ENCODE measurements around the gene DLGAP1. TPM values are rescaled to one million over a fixed set of nuclear protein-coding genes. Genes with fewer than 3 reads are reported as not detected.

Gene DLGAP1
- total RNA-seq, 2 experiments from 2014 or later = 0.31 to 0.36 TPM

- Mint-ChIP-seq H3K27me3 (peaks cover 15% of the 10 kb centered on the region), H3K4me3 (no peak overlapping the region)
- CTCF ChIA-PET = no interaction called here
Observed at GRCh38 chr18:3815991-3816390, 639.1 kb downstream of the DLGAP1 start.

DNA sequence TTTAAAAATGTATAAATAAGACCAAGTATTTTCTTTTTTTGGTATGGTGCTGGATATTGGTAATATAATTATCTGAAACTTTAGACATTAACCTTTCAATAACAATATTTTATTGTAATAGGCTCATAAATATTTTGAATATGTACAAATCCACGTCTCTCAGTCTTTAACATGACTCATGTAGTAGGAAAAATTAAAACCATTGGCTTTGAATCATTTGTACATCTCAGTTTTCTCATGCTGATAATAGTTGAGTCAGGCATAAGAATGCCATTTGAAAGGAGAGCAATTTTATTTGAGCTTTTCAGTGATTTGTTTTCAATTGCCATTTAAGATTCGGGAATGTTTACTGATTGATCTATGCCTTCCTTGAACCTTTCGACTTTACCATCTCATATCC, 640.3 kb downstream of the DLGAP1 start:
- ChIA-PET POLR2A (no interaction called here), CTCF (no interaction called here)
- Mint-ChIP-seq H3K4me1 (ENCODE audit: low read depth) (no peaks in the 10 kb centered on the region), H3K27ac (no peak overlapping the region), H3K27me3 (peaks cover 10% of the 10 kb centered on the region), H3K9me3 (no peaks in the 10 kb centered on the region), H3K4me3 (no peak overlapping the region), H3K36me3 (ENCODE audit: low read depth) (no peaks in the 10 kb centered on the region)
- TF ChIP-seq, protein P1, sequence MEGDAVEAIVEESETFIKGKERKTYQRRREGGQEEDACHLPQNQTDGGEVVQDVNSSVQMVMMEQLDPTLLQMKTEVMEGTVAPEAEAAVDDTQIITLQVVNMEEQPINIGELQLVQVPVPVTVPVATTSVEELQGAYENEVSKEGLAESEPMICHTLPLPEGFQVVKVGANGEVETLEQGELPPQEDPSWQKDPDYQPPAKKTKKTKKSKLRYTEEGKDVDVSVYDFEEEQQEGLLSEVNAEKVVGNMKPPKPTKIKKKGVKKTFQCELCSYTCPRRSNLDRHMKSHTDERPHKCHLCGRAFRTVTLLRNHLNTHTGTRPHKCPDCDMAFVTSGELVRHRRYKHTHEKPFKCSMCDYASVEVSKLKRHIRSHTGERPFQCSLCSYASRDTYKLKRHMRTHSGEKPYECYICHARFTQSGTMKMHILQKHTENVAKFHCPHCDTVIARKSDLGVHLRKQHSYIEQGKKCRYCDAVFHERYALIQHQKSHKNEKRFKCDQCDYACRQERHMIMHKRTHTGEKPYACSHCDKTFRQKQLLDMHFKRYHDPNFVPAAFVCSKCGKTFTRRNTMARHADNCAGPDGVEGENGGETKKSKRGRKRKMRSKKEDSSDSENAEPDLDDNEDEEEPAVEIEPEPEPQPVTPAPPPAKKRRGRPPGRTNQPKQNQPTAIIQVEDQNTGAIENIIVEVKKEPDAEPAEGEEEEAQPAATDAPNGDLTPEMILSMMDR (IDR thresholded peaks at IDR 0.05) = no peak
- H3K9me3 ChIP-seq (ENCODE audit: control insufficient read depth in 1 of 2, insufficient read depth in 1 of 2, low read length in 2 of 2) = peaks cover 0 to 5% of the 10 kb centered on the region in 2 experiments
- no peak for DNase-seq
- intact Hi-C loops (cut with DNase I, micrococcal nuclease) = no loop called here
- no peak for ATAC-seq (ENCODE audit: poor library complexity)
- no peak overlapping the region for H3K4me3 ChIP-seq (ENCODE audit: low read length)
- H3K36me3 ChIP-seq (ENCODE audit: insufficient read depth, low read length) = no peaks in the 10 kb centered on the region
- H3K27ac ChIP-seq (ENCODE audit: low read depth in 1 of 2, low read length in 2 of 2) = no peak overlapping the region
- H3K27me3 ChIP-seq (ENCODE audit: control insufficient read depth in 1 of 2, insufficient read depth in 2 of 2, low read length in 2 of 2) = no peaks in the 10 kb centered on the region
- H3K4me1 ChIP-seq (ENCODE audit: insufficient read depth, low read length) = no peaks in the 10 kb centered on the region

More at GRCh38 chr18:3815991-3816390, 639.1 kb downstream of the DLGAP1 start:
- ATAC-seq (ENCODE audit: poor library complexity) = no peak
- DNase-seq = no peak
- Histone ChIP-seq H3K36me3 (ENCODE audit: insufficient read depth, low read length) (no peaks in the 10 kb centered on the region), H3K27me3 (ENCODE audit: control insufficient read depth in 1 of 2, insufficient read depth in 2 of 2, low read length in 2 of 2) (no peaks in the 10 kb centered on the region), H3K4me1 (ENCODE audit: insufficient read depth, low read length) (no peaks in the 10 kb centered on the region), H3K9me3 (ENCODE audit: control insufficient read depth in 1 of 2, insufficient read depth in 1 of 2, low read length in 2 of 2) (peaks cover 0 to 5% of the 10 kb centered on the region in 2 experiments), H3K4me3 (ENCODE audit: low read length) (no peak overlapping the region), H3K27ac (ENCODE audit: low read depth in 1 of 2, low read length in 2 of 2) (no peak overlapping the region)
- no peaks in the 10 kb centered on the region for H3K9me3 Mint-ChIP-seq
- H3K4me1 Mint-ChIP-seq (ENCODE audit: low read depth) = no peaks in the 10 kb centered on the region
- POLR2A ChIA-PET = no interaction called here
- no peaks in the 10 kb centered on the region for H3K36me3 Mint-ChIP-seq (ENCODE audit: low read depth)
- no peak overlapping the region for H3K27ac Mint-ChIP-seq
- intact Hi-C loops (cut with DNase I, micrococcal nuclease) = no loop called here
- TF ChIP-seq, protein P1 (IDR thresholded peaks at IDR 0.05) = no peak

- ATAC-seq (ENCODE audit: poor library complexity) (no peak), DNase-seq (no peak)
- H3K4me1 ChIP-seq (ENCODE audit: insufficient read depth, low read length) = no peaks in the 10 kb centered on the region
- TF ChIP-seq, protein P1 (IDR thresholded peaks at IDR 0.05) = no peak
- H3K4me3 ChIP-seq (ENCODE audit: low read length) = no peak overlapping the region
- no peaks in the 10 kb centered on the region for H3K36me3 ChIP-seq (ENCODE audit: insufficient read depth, low read length)
- no peak overlapping the region for H3K27ac Mint-ChIP-seq
- H3K4me3 Mint-ChIP-seq = no peak overlapping the region
- ChIA-PET POLR2A (no interaction called here), CTCF (no interaction called here)
- no peak overlapping the region for H3K27ac ChIP-seq (ENCODE audit: low read depth in 1 of 2, low read length in 2 of 2)
- H3K36me3 Mint-ChIP-seq (ENCODE audit: low read depth) = no peaks in the 10 kb centered on the region
- H3K9me3 ChIP-seq (ENCODE audit: control insufficient read depth in 1 of 2, insufficient read depth in 1 of 2, low read length in 2 of 2) = no peaks in the 10 kb centered on the region
- H3K9me3 Mint-ChIP-seq = no peaks in the 10 kb centered on the region
- H3K4me1 Mint-ChIP-seq (ENCODE audit: low read depth) = no peaks in the 10 kb centered on the region
- H3K27me3 ChIP-seq (ENCODE audit: control insufficient read depth in 1 of 2, insufficient read depth in 2 of 2, low read length in 2 of 2) = no peaks in the 10 kb centered on the region
- peaks cover 4% of the 10 kb centered on the region for H3K27me3 Mint-ChIP-seq
- intact Hi-C loops (cut with DNase I, micrococcal nuclease) = no loop called here
Observed at GRCh38 chr18:3810296-3810695, 644.8 kb downstream of the DLGAP1 start.

All from CD4-positive, alpha-beta T cell (primary cell).